PFSK-1 (cell line): Measurements from ENCODE around the gene UTRN.

Experiments used
- POLR2AphosphoS5 ChIP-seq: IDR thresholded peaks from 2 replicates; pipeline ENCODE4 v1.6.1; 2012; ENCODE audit warnings: low read depth, mild to moderate bottlenecking, control low read depth, low read length, moderate library complexity
- REST ChIP-seq, 2 experiments: IDR thresholded peaks; 2 replicates each; pipeline versions ENCODE4 v1.6.1 to v1.8.0; 2011 to 2012; ENCODE audit warnings: low read depth in 2 of 2, low read length in 2 of 2, control low read depth in 1 of 2, inconsistent platforms in 1 of 2, mild to moderate bottlenecking in 1 of 2, moderate library complexity in 1 of 2; ENCODE audit not compliant: insufficient read depth in 1 of 2
- SIN3A ChIP-seq: IDR thresholded peaks from 2 replicates; pipeline ENCODE4 v1.6.1; 2012; ENCODE audit warnings: mild to moderate bottlenecking, low read length, moderate library complexity, borderline replicate concordance; ENCODE audit not compliant: insufficient read depth

GRCh38 chr6:144284783-144285547, at the start of gene UTRN:
- TF ChIP-seq POLR2AphosphoS5 (peak; percentile 69; the same call in 1 of the 2 replicates), SIN3A (no peak), REST (IDR thresholded peaks at IDR 0.05; ENCODE audit: insufficient read depth in 1 of 2, low read depth in 2 of 2, low read length in 2 of 2) (no peak; a peak in 1 of 4 replicates)
